Measurements from ENCODE around the gene SLC35F4. TPM values are rescaled to one million over a fixed set of nuclear protein-coding genes. Genes with fewer than 3 reads are reported as not detected.

The SLC35F4 gene
- total RNA-seq, 1 donor from 2014 or later, result not detected

- no peak for DNase-seq
- Mint-ChIP-seq H3K27ac (ENCODE audit: unreplicated experiment) (no peak overlapping the region), H3K4me1 (ENCODE audit: low read depth, unreplicated experiment) (no peaks in the 10 kb centered on the region), H3K4me3 (ENCODE audit: unreplicated experiment) (no peak overlapping the region), H3K9me3 (ENCODE audit: unreplicated experiment) (no peaks in the 10 kb centered on the region), H3K36me3 (ENCODE audit: unreplicated experiment) (no peaks in the 10 kb centered on the region), H3K27me3 (ENCODE audit: unreplicated experiment) (no peaks in the 10 kb centered on the region)
- peak; percentile 44 for TF ChIP-seq CTCF (IDR thresholded peaks at IDR 0.05; ENCODE audit: partially characterized antibody, unreplicated experiment)
Measured at GRCh38 chr14:57692671-57693070, 173.2 kb downstream of the SLC35F4 start.

- Mint-ChIP-seq H3K27me3 (ENCODE audit: unreplicated experiment) (peaks cover 5% of the 10 kb centered on the region), H3K9me3 (ENCODE audit: unreplicated experiment) (no peaks in the 10 kb centered on the region), H3K4me1 (ENCODE audit: low read depth, unreplicated experiment) (peaks cover 8% of the 10 kb centered on the region), H3K27ac (ENCODE audit: unreplicated experiment) (no peak overlapping the region), H3K4me3 (ENCODE audit: unreplicated experiment) (no peak overlapping the region), H3K36me3 (ENCODE audit: unreplicated experiment) (no peaks in the 10 kb centered on the region)
- DNase-seq, result no peak
- no peak for TF ChIP-seq CTCF (IDR thresholded peaks at IDR 0.05; ENCODE audit: partially characterized antibody, unreplicated experiment)
Measured at GRCh38 chr14:57687416-57687815, 178.5 kb downstream of the SLC35F4 start.

- Mint-ChIP-seq H3K36me3 (ENCODE audit: unreplicated experiment) (no peaks in the 10 kb centered on the region), H3K9me3 (ENCODE audit: unreplicated experiment) (no peaks in the 10 kb centered on the region), H3K4me3 (ENCODE audit: unreplicated experiment) (no peak overlapping the region), H3K27ac (ENCODE audit: unreplicated experiment) (no peak overlapping the region), H3K4me1 (ENCODE audit: low read depth, unreplicated experiment) (peaks cover 8% of the 10 kb centered on the region), H3K27me3 (ENCODE audit: unreplicated experiment) (peaks cover 5% of the 10 kb centered on the region)
- no peak for DNase-seq
- TF ChIP-seq CTCF (IDR thresholded peaks at IDR 0.05; ENCODE audit: partially characterized antibody, unreplicated experiment), result no peak
Measured at GRCh38 chr14:57686304-57686703, 179.6 kb downstream of the SLC35F4 start.

DNA sequence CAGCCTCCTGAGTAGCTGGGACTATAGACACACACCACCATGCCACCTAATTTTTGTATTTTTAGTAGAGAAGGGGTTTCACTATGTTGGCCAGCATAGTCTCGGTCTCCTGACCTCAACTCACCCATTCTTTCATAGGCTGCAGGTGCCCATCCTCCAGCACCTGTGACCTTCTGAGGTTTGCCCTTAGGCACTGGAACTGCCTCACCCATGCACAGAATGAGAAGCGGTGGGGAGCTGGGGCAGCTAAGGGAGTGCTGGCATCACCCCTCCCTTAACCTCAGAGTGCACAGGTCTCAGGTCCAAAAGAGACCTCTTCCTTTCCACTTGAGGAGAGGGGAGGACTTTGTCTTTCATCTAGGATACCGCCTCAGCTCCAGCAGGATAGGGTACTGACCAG lies 194.9 kb downstream of the SLC35F4 start:
- no peaks in the 10 kb centered on the region for H3K36me3 Mint-ChIP-seq (ENCODE audit: unreplicated experiment)
- peaks cover 1% of the 10 kb centered on the region for H3K9me3 Mint-ChIP-seq (ENCODE audit: unreplicated experiment)
- H3K4me3 Mint-ChIP-seq (ENCODE audit: unreplicated experiment), result no peak overlapping the region
- H3K27ac Mint-ChIP-seq (ENCODE audit: unreplicated experiment), result no peak overlapping the region
- no peak for DNase-seq
- no peak for TF ChIP-seq CTCF (IDR thresholded peaks at IDR 0.05; ENCODE audit: partially characterized antibody, unreplicated experiment)
- no peaks in the 10 kb centered on the region for H3K4me1 Mint-ChIP-seq (ENCODE audit: low read depth, unreplicated experiment)
- H3K27me3 Mint-ChIP-seq (ENCODE audit: unreplicated experiment), result no peaks in the 10 kb centered on the region

GRCh38 chr14:57660208-57660607 lies 205.7 kb downstream of the SLC35F4 start:
- H3K27ac Mint-ChIP-seq (ENCODE audit: unreplicated experiment), result no peak overlapping the region
- H3K4me3 Mint-ChIP-seq (ENCODE audit: unreplicated experiment), result no peak overlapping the region
- H3K9me3 Mint-ChIP-seq (ENCODE audit: unreplicated experiment), result peaks cover 3% of the 10 kb centered on the region
- peaks cover 10% of the 10 kb centered on the region for H3K36me3 Mint-ChIP-seq (ENCODE audit: unreplicated experiment)
- no peak for DNase-seq
- H3K27me3 Mint-ChIP-seq (ENCODE audit: unreplicated experiment), result no peaks in the 10 kb centered on the region
- no peak for TF ChIP-seq CTCF (IDR thresholded peaks at IDR 0.05; ENCODE audit: partially characterized antibody, unreplicated experiment)
- peaks cover 12% of the 10 kb centered on the region for H3K4me1 Mint-ChIP-seq (ENCODE audit: low read depth, unreplicated experiment)
